Body of pancreas (tissue), 4 donors: ENCODE results near the gene RAB3IP. TPM values are rescaled to one million over a fixed set of nuclear protein-coding genes. Genes with fewer than 3 reads are reported as not detected.
"Not testable (repeated sequence)": the region's sequence is repeated elsewhere in the genome, so short reads cannot be mapped to it uniquely, and the experiment has no call there.

Source experiments
- ATAC-seq: fragments of 150-250 bp; one replicate; pipeline ENCODE4 v1.9.1; 2016
- DNase-seq, 4 donors: peaks; one replicate each; pipeline ENCODE4 v3.0.0-alpha.2; 2019
- H3K27ac ChIP-seq, 4 donors: fragments of 200-600 bp; sonication (generic); 1 replicate in 3 of 4; 2 replicates in 1 of 4; pipeline versions ENCODE4 v1.5.1 to v1.6.1; 2016 to 2019; ENCODE audit warnings: mild to moderate bottlenecking in 1 of 4, mixed read lengths in 1 of 4, moderate library complexity in 1 of 4
- H3K27me3 ChIP-seq, 2 donors: fragments of 200-600 bp; sonication (generic); one replicate each; pipeline ENCODE4 v1.6.0; 2016; ENCODE audit warnings: mild to moderate bottlenecking in 1 of 2
- H3K36me3 ChIP-seq, 2 donors: fragments of 200-600 bp; sonication (generic); replicated peaks in 1 of 2; 2 replicates each; pipeline ENCODE4 v1.5.1; 2016; ENCODE audit warnings: low read depth in 2 of 2; ENCODE audit not compliant: insufficient read depth in 1 of 2
- H3K4me1 ChIP-seq: fragments of 200-600 bp; sonication (generic); one replicate; pipeline ENCODE4 v1.6.0; 2016
- H3K4me3 ChIP-seq, 2 donors: fragments of 200-600 bp; sonication (generic); 1 replicate in 1 of 2; 2 replicates in 1 of 2; pipeline ENCODE4 v1.5.1; 2016 to 2019
- H3K9me3 ChIP-seq, 3 donors: fragments of 200-600 bp; sonication (generic); 1 replicate in 2 of 3; 2 replicates in 1 of 3; pipeline ENCODE4 v1.5.1; 2016
- POLR2A ChIP-seq, 3 donors: fragments of 450-650 bp; IDR thresholded peaks; one replicate each; pipeline ENCODE4 v1.6.1; 2016; ENCODE audit warnings: antibody characterized with exemption in 3 of 3, mild to moderate bottlenecking in 2 of 3
- WGBS, 2 donors: methylation state at CpG; one replicate each; pipeline ENCODE4 v1.1.5; 2017; 5-methylcytosine and 5-hydroxymethylcytosine counted together
- intact Hi-C: fragments of 100-400 bp; cut with DNase I; formaldehyde crosslinking; loops from one replicate; pipeline ENCODE4 v1.15.1; 2023
- total RNA-seq, 2 donors: library from RNA; depleted of rRNA; stranded (reverse); fragments of >200 nt; gene quantifications; one replicate each; pipeline ENCODE4 v1.1.0, GENCODE V29; 2016
- TF ChIP-seq, protein P1 (sequence below), 7 experiments: fragments of 450-650 bp in 4 of 7; fragments of 200-600 bp in 3 of 7; sonication (generic) in 3 of 7; IDR thresholded peaks; one replicate each; pipeline ENCODE4 v1.5.1; 2016 to 2019; ENCODE audit warnings: antibody characterized with exemption in 7 of 7

Gene RAB3IP
- total RNA-seq, 2 donors from 2014 or later, result 61.0 to 62.3 TPM

DNA sequence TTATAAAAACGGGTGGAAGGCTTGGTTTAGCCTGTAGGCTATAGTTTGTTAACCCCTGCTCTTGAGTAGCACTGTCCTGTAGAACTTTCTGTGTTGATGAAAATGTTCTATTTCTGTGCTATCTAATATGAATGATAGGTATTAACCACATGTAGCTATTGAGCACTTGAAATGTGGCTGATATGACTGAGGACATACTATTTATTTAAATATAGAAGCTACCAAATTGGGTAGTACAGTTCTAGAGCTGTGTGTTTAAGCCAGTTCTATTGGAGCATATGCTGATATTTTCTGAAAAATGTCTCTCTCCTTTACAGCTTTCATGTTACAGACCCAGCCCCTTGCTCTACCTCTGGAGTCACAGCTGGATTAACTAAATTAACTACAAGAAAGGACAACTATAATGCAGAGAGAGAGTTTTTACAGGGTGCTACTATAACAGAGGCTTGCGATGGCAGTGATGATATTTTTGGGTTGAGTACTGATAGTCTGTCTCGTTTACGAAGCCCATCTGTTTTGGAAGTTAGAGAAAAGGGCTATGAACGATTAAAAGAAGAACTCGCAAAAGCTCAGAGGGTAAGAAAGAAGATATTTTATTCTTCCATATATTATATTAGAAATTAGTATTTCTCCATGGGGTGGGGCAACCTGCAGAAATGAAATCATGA, 17.6 kb downstream of the RAB3IP start:
- Histone ChIP-seq H3K27ac (no peak overlapping the region), H3K9me3 (no peaks in the 10 kb centered on the region), H3K27me3 (no peaks in the 10 kb centered on the region), H3K4me1 (no peaks in the 10 kb centered on the region), H3K36me3 (peaks cover 0 to 12% of the 10 kb centered on the region in 2 donors), H3K4me3 (no peak overlapping the region)
- intact Hi-C loops, result no loop called here
- DNase-seq (no peak), ATAC-seq (no peak)
- no peak for TF ChIP-seq POLR2A (IDR thresholded peaks at IDR 0.05)
- TF ChIP-seq, protein P1, sequence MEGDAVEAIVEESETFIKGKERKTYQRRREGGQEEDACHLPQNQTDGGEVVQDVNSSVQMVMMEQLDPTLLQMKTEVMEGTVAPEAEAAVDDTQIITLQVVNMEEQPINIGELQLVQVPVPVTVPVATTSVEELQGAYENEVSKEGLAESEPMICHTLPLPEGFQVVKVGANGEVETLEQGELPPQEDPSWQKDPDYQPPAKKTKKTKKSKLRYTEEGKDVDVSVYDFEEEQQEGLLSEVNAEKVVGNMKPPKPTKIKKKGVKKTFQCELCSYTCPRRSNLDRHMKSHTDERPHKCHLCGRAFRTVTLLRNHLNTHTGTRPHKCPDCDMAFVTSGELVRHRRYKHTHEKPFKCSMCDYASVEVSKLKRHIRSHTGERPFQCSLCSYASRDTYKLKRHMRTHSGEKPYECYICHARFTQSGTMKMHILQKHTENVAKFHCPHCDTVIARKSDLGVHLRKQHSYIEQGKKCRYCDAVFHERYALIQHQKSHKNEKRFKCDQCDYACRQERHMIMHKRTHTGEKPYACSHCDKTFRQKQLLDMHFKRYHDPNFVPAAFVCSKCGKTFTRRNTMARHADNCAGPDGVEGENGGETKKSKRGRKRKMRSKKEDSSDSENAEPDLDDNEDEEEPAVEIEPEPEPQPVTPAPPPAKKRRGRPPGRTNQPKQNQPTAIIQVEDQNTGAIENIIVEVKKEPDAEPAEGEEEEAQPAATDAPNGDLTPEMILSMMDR (IDR thresholded peaks at IDR 0.05), result no peak
- 94 to 98% methylated on average over 6 of the region's 6 CpGs for WGBS, 2 donors

DNA sequence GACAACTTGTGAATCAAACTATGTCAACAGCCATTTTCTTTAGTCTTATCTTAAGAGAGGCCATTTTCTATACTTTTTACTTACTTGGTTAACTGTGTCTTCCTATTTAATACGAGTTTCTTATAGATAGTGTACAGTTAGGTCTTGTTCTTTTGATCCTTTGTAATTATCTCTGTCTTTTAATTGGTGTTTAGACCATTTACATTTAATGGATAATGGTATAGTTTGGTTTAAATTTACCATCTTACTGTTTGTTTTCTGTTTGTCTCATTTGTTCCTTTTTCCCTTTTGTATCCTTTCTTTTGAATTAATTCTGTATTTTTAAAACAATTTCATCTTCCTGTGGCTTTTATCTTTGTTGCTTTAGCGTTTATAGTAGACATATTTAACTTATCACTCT, 19.4 kb downstream of the RAB3IP start:
- intact Hi-C loops, result no loop called here
- Histone ChIP-seq H3K27ac (no peak overlapping the region), H3K4me1 (no peaks in the 10 kb centered on the region), H3K36me3 (peaks cover 0 to 15% of the 10 kb centered on the region in 2 donors), H3K9me3 (no peaks in the 10 kb centered on the region), H3K27me3 (no peaks in the 10 kb centered on the region), H3K4me3 (no peak overlapping the region)
- DNase-seq (no peak), ATAC-seq (no peak)
- WGBS, 2 donors, result 92 to 98% methylated on average over 2 of the region's 2 CpGs
- TF ChIP-seq, protein P1 (IDR thresholded peaks at IDR 0.05), result no peak
- no peak for TF ChIP-seq POLR2A (IDR thresholded peaks at IDR 0.05)

DNA sequence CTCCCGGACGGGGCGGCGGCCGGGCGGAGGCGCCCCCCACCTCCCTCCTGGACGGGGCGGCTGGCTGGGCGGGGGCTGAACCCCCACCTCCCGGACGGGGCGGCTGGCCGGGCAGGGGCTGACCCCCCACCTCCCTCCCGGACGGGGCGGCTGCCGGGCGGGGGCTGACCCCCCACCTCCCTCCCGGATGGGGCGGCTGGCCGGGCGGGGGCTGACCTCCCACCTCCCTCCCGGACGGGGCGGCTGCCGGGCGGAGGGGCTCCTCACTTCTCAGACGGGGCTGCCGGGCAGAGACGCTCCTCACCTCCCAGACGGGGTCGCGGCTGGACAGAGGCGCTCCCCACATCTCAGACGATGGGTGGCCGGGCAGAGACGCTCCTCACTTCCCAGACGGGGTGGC, 20.9 kb downstream of the RAB3IP start:
- H3K27ac ChIP-seq, intact Hi-C loops, ATAC-seq, H3K9me3 ChIP-seq, DNase-seq, H3K27me3 ChIP-seq, H3K4me3 ChIP-seq, H3K4me1 ChIP-seq: not testable (repeated sequence)
- WGBS, 2 donors, result 95 to 97% methylated on average over 11 to 13 of the region's 39 CpGs
- H3K36me3 ChIP-seq, result peaks cover 0 to 15% of the 10 kb centered on the region in 2 donors

DNA sequence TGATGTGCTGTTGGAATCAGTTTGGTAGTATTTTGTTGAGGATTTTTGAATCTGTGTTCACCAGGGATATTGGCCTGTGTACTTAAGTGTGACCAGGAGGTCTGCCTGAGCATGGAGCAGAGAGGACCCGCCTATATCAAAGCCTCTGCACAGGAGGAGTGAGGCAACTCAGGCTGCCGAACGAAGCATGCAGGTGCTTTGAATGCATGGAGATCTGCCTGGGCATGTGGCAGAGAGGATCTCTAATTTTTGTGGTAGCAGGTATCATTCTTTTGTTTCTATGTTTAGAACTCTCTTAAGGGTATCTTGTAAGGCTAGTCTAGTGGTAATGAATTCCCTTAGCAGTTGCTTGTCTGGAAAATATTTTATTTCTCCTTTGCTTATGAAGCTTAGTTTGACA, 26.9 kb downstream of the RAB3IP start:
- Histone ChIP-seq H3K9me3 (peaks cover 0 to 18% (median 0%) of the 10 kb centered on the region in 3 donors), H3K4me1 (no peaks in the 10 kb centered on the region), H3K27ac (no peak overlapping the region), H3K4me3 (no peak overlapping the region), H3K36me3 (peaks cover 0 to 10% of the 10 kb centered on the region in 2 donors), H3K27me3 (no peaks in the 10 kb centered on the region)
- 98 to 100% methylated on average over 3 of the region's 3 CpGs for WGBS, 2 donors
- no peak for TF ChIP-seq POLR2A (IDR thresholded peaks at IDR 0.05)
- TF ChIP-seq, protein P1 (IDR thresholded peaks at IDR 0.05), result no peak
- DNase-seq (no peak), ATAC-seq (no peak)
- intact Hi-C loops, result no loop called here

DNA sequence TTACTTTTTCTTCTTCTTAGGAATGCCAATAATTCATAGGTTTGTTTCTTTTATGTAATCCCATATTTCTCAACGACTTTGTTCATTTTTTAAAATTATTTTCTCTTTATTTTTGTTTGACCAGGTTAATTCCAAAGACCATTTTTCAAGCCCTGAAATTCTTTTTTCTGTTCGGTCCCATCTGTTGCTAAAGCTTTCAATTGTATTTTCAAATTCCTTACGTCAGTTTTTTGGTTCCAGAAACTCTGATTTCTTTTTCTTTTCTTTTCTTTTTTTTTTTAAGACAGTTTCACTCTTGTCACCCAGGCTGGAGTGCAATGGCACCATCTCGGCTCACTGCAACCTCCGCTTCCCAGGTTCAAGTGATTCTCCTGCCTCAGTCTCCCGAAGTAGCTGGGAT, 27.6 kb downstream of the RAB3IP start:
- Histone ChIP-seq H3K9me3 (peaks cover 0 to 18% (median 0%) of the 10 kb centered on the region in 3 donors), H3K36me3 (peaks cover 2 to 10% of the 10 kb centered on the region in 2 donors), H3K27me3 (no peaks in the 10 kb centered on the region), H3K4me1 (no peaks in the 10 kb centered on the region), H3K27ac (no peak overlapping the region), H3K4me3 (no peak overlapping the region)
- WGBS, 2 donors, result 95 to 98% methylated on average over 6 of the region's 6 CpGs
- DNase-seq (no peak), ATAC-seq (no peak)
- intact Hi-C loops, result no loop called here
- TF ChIP-seq, protein P1 (IDR thresholded peaks at IDR 0.05), result no peak
- TF ChIP-seq POLR2A (IDR thresholded peaks at IDR 0.05), result no peak
